Esophagus squamous epithelium (tissue), 4 donors: Measurements from ENCODE around the gene CELSR1.

Source experiments
- POLR2A ChIP-seq, 4 donors: fragments of 450-650 bp; IDR thresholded peaks; one replicate each; pipeline ENCODE4 v1.6.1; 2017; ENCODE audit warnings: antibody characterized with exemption in 4 of 4, mild to moderate bottlenecking in 4 of 4, moderate library complexity in 3 of 4
- TF ChIP-seq, protein P1 (sequence below), 6 experiments: fragments of 450-650 bp in 4 of 6; fragments of 200-600 bp in 2 of 6; sonication (generic) in 2 of 6; IDR thresholded peaks; one replicate each; pipeline ENCODE4 v1.5.1; 2016 to 2019; ENCODE audit warnings: antibody characterized with exemption in 6 of 6, mild to moderate bottlenecking in 4 of 6, moderate library complexity in 4 of 6

- TF ChIP-seq, protein P1, sequence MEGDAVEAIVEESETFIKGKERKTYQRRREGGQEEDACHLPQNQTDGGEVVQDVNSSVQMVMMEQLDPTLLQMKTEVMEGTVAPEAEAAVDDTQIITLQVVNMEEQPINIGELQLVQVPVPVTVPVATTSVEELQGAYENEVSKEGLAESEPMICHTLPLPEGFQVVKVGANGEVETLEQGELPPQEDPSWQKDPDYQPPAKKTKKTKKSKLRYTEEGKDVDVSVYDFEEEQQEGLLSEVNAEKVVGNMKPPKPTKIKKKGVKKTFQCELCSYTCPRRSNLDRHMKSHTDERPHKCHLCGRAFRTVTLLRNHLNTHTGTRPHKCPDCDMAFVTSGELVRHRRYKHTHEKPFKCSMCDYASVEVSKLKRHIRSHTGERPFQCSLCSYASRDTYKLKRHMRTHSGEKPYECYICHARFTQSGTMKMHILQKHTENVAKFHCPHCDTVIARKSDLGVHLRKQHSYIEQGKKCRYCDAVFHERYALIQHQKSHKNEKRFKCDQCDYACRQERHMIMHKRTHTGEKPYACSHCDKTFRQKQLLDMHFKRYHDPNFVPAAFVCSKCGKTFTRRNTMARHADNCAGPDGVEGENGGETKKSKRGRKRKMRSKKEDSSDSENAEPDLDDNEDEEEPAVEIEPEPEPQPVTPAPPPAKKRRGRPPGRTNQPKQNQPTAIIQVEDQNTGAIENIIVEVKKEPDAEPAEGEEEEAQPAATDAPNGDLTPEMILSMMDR (IDR thresholded peaks at IDR 0.05), result no peak
- TF ChIP-seq POLR2A (IDR thresholded peaks at IDR 0.05), result no peak
Measured at GRCh38 chr22:46557736-46558480, 20.5 kb upstream of the CELSR1 start.
